GM12878 (cell line): ENCODE measurements around the gene PLXNA2.

Source experiments
- ATF3 ChIP-seq: IDR thresholded peaks from 2 replicates; pipeline ENCODE4 v1.6.1; 2011; ENCODE audit warnings: low read depth, mild to moderate bottlenecking, low read length, moderate library complexity, borderline replicate concordance; ENCODE audit errors: extremely low read depth
- MXI1 ChIP-seq: fragments of 150-350 bp; IDR thresholded peaks from 2 replicates; pipeline ENCODE4 v1.6.1; 2011; ENCODE audit warnings: low read depth, mild to moderate bottlenecking, inconsistent platforms, low read length, improper control_type of control experiment
- RCOR1 ChIP-seq: conservative IDR thresholded peaks from 2 replicates; pipeline ENCODE4 v1.6.1; 2012; ENCODE audit warnings: low read depth, low read length, improper control_type of control experiment
- SMC3 ChIP-seq: IDR thresholded peaks from 2 replicates; pipeline ENCODE4 v1.6.1; 2011; ENCODE audit warnings: low read length, improper control_type of control experiment, borderline replicate concordance
- TCF7 ChIP-seq: IDR thresholded peaks from 2 replicates; pipeline ENCODE4 v1.6.1; 2014; ENCODE audit warnings: antibody characterized with exemption, borderline replicate concordance
- YY1 ChIP-seq: IDR thresholded peaks from 2 replicates; pipeline ENCODE4 v1.6.1; 2011; ENCODE audit warnings: low read depth, mild to moderate bottlenecking, low read length
- ZNF384 ChIP-seq: IDR thresholded peaks from 2 replicates; pipeline ENCODE4 v1.6.1; 2012; ENCODE audit warnings: low read depth, mild to moderate bottlenecking, low read length, improper control_type of control experiment, borderline replicate concordance

GRCh38 chr1:208069317-208069716, 174.9 kb downstream of the PLXNA2 start:
- TF ChIP-seq SMC3 (no peak), MXI1 (no peak), YY1 (no peak), TCF7 (no peak), ATF3 (no peak), RCOR1 (no peak), ZNF384 (no peak)
